Neural cell (in vitro differentiated cells): ENCODE results near the gene MOB3B. TPM values are rescaled to one million over a fixed set of nuclear protein-coding genes. Genes with fewer than 3 reads are reported as not detected.

Experiments used
- H2AFZ ChIP-seq: fragments of 200-600, 300-800 bp; sonication (generic), shearing (Covaris generic); 2 replicates; pipeline ENCODE4 v1.6.0; 2014; ENCODE audit warnings: low read depth, mild to moderate bottlenecking, antibody characterized with exemption, low read length, moderate library complexity
- H3F3A ChIP-seq: fragments of 200-600 bp; shearing (Covaris generic); 2 replicates; pipeline ENCODE4 v1.6.1; 2016; ENCODE audit warnings: mild to moderate bottlenecking, moderate library complexity, mixed read lengths, antibody characterized with exemption, low read length; ENCODE audit not compliant: insufficient read depth, poor library complexity, severe bottlenecking
- H3K27ac ChIP-seq: fragments of 200-600, 300-800 bp; sonication (generic), shearing (Covaris generic); 2 replicates; pipeline ENCODE4 v1.5.1; 2014; ENCODE audit warnings: mild to moderate bottlenecking, low read length, moderate library complexity
- H3K27me3 ChIP-seq: fragments of 300-800, 200-600 bp; sonication (generic), shearing (Covaris generic); 2 replicates; pipeline ENCODE4 v1.6.0; 2014; ENCODE audit warnings: mild to moderate bottlenecking, low read depth, low read length, moderate library complexity; ENCODE audit not compliant: insufficient read depth
- H3K36me3 ChIP-seq: fragments of 300-800, 200-600 bp; sonication (generic), shearing (Covaris generic); 2 replicates; pipeline ENCODE4 v1.5.1; 2014; ENCODE audit warnings: mild to moderate bottlenecking, antibody characterized with exemption, low read length, moderate library complexity; ENCODE audit not compliant: insufficient read depth
- H3K4me2 ChIP-seq: fragments of 300-800, 200-600 bp; sonication (generic), shearing (Covaris generic); 2 replicates; pipeline ENCODE4 v1.6.0; 2014; ENCODE audit warnings: mild to moderate bottlenecking, low read length
- H3K4me3 ChIP-seq: fragments of 300-800, 200-600 bp; sonication (generic), shearing (Covaris generic); 2 replicates; pipeline ENCODE4 v1.5.1; 2014; ENCODE audit warnings: mild to moderate bottlenecking, low read length, moderate library complexity
- H3K79me2 ChIP-seq: fragments of 200-600 bp; shearing (Covaris generic); replicated peaks from 2 replicates; pipeline ENCODE4 v1.6.0; 2014; ENCODE audit warnings: mild to moderate bottlenecking, low read length, moderate library complexity; ENCODE audit not compliant: insufficient read depth
- H3K9ac ChIP-seq: fragments of 300-800, 200-600 bp; sonication (generic), shearing (Covaris generic); 2 replicates; pipeline ENCODE4 v1.6.1; 2016; ENCODE audit warnings: mild to moderate bottlenecking, low read length, mixed read lengths
- H3K9me2 ChIP-seq: fragments of 200-600 bp; shearing (Covaris generic); 2 replicates; pipeline ENCODE4 v1.6.1; 2016; ENCODE audit warnings: mild to moderate bottlenecking, low read length, mixed read lengths; ENCODE audit not compliant: insufficient read depth
- H3K9me3 ChIP-seq: fragments of 200-600, 300-800 bp; sonication (generic), shearing (Covaris generic); 2 replicates; pipeline ENCODE4 v1.6.1; 2016; ENCODE audit warnings: mild to moderate bottlenecking, mixed run types, low read length, moderate library complexity, mixed read lengths
- H4K20me1 ChIP-seq: fragments of 200-600 bp; shearing (Covaris generic); 2 replicates; pipeline ENCODE4 v1.6.1; 2016; ENCODE audit warnings: mild to moderate bottlenecking, mixed run types; ENCODE audit not compliant: insufficient read depth
- CTCF ChIP-seq: fragments of 450-650 bp; IDR thresholded peaks from 2 replicates; pipeline ENCODE4 v1.5.1; 2014; ENCODE audit warnings: antibody characterized with exemption, mild to moderate bottlenecking, moderate library complexity; ENCODE audit not compliant: poor library complexity, severe bottlenecking
- EP300 ChIP-seq: fragments of 450-650 bp; conservative IDR thresholded peaks from 2 replicates; pipeline ENCODE4 v1.6.1; 2014; ENCODE audit warnings: antibody characterized with exemption, mild to moderate bottlenecking, moderate library complexity; ENCODE audit not compliant: poor library complexity, severe bottlenecking
- EZH2 ChIP-seq: fragments of 200-600, 300-800 bp; shearing (Covaris generic), sonication (generic); IDR thresholded peaks from 2 replicates; pipeline ENCODE4 v1.6.1; 2014; ENCODE audit warnings: antibody characterized with exemption, low read length, borderline replicate concordance, mild to moderate bottlenecking; ENCODE audit not compliant: insufficient read depth, poor library complexity, severe bottlenecking
- MXI1 ChIP-seq: fragments of 450-650 bp; conservative IDR thresholded peaks from 2 replicates; pipeline ENCODE4 v1.6.1; 2014; ENCODE audit warnings: antibody characterized with exemption, mild to moderate bottlenecking; ENCODE audit not compliant: poor library complexity, severe bottlenecking
- POLR2AphosphoS5 ChIP-seq: IDR thresholded peaks from 2 replicates; pipeline ENCODE4 v1.6.1; 2012
- RAD21 ChIP-seq: fragments of 450-650 bp; conservative IDR thresholded peaks from 2 replicates; pipeline ENCODE4 v1.6.1; 2014; ENCODE audit warnings: antibody characterized with exemption, mild to moderate bottlenecking, moderate library complexity
- SMC3 ChIP-seq: fragments of 450-650 bp; conservative IDR thresholded peaks from 2 replicates; pipeline ENCODE4 v1.6.1; 2014; ENCODE audit warnings: antibody characterized with exemption, mild to moderate bottlenecking, moderate library complexity; ENCODE audit not compliant: poor library complexity
- TAF1 ChIP-seq: IDR thresholded peaks from 2 replicates; pipeline ENCODE4 v1.6.1; 2012; ENCODE audit warnings: low read depth
- polyA plus RNA-seq: library from polyadenylated mRNA; depleted of rRNA; stranded (reverse); fragments of >200 nt; gene quantifications from 2 replicates; pipeline ENCODE4 v1.2.3, GENCODE V29; 2014
- TF ChIP-seq, protein P1 (sequence below): IDR thresholded peaks from 2 replicates; pipeline ENCODE4 v1.6.1; 2012; ENCODE audit warnings: borderline replicate concordance

Gene MOB3B
- polyA plus RNA-seq, 1 donor from 2014 or later: 1.8 TPM

- Histone ChIP-seq H3F3A (no peaks in the 10 kb centered on the region), H3K9ac (no peak overlapping the region), H3K4me2 (no peak overlapping the region), H2AFZ (no peak overlapping the region), H3K4me3 (no peak overlapping the region), H3K36me3 (no peaks in the 10 kb centered on the region), H3K27me3 (no peaks in the 10 kb centered on the region), H3K9me3 (no peaks in the 10 kb centered on the region), H3K27ac (no peak overlapping the region), H3K79me2 (peaks cover 5% of the 10 kb centered on the region), H4K20me1 (no peaks in the 10 kb centered on the region), H3K9me2 (no peaks in the 10 kb centered on the region)
- TF ChIP-seq EZH2 (no peak), SMC3 (no peak), TAF1 (no peak), MXI1 (no peak), POLR2AphosphoS5 (no peak), RAD21 (no peak), CTCF (no peak), EP300 (no peak)
- TF ChIP-seq, protein P1, sequence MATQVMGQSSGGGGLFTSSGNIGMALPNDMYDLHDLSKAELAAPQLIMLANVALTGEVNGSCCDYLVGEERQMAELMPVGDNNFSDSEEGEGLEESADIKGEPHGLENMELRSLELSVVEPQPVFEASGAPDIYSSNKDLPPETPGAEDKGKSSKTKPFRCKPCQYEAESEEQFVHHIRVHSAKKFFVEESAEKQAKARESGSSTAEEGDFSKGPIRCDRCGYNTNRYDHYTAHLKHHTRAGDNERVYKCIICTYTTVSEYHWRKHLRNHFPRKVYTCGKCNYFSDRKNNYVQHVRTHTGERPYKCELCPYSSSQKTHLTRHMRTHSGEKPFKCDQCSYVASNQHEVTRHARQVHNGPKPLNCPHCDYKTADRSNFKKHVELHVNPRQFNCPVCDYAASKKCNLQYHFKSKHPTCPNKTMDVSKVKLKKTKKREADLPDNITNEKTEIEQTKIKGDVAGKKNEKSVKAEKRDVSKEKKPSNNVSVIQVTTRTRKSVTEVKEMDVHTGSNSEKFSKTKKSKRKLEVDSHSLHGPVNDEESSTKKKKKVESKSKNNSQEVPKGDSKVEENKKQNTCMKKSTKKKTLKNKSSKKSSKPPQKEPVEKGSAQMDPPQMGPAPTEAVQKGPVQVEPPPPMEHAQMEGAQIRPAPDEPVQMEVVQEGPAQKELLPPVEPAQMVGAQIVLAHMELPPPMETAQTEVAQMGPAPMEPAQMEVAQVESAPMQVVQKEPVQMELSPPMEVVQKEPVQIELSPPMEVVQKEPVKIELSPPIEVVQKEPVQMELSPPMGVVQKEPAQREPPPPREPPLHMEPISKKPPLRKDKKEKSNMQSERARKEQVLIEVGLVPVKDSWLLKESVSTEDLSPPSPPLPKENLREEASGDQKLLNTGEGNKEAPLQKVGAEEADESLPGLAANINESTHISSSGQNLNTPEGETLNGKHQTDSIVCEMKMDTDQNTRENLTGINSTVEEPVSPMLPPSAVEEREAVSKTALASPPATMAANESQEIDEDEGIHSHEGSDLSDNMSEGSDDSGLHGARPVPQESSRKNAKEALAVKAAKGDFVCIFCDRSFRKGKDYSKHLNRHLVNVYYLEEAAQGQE: no peak
Observed at GRCh38 chr9:27475057-27475595, 54.5 kb downstream of the MOB3B start.

GRCh38 chr9:27474305-27474704, 55.3 kb downstream of the MOB3B start:
- Histone ChIP-seq H4K20me1 (no peaks in the 10 kb centered on the region), H3K27ac (no peak overlapping the region), H3K9ac (no peak overlapping the region), H3K36me3 (no peaks in the 10 kb centered on the region), H2AFZ (no peak overlapping the region), H3K4me2 (no peak overlapping the region), H3K79me2 (peaks cover 4% of the 10 kb centered on the region), H3K27me3 (no peaks in the 10 kb centered on the region), H3K9me2 (no peaks in the 10 kb centered on the region), H3F3A (no peaks in the 10 kb centered on the region), H3K4me3 (no peak overlapping the region), H3K9me3 (no peaks in the 10 kb centered on the region)
- TF ChIP-seq EZH2 (no peak), MXI1 (no peak), RAD21 (no peak), POLR2AphosphoS5 (no peak), EP300 (no peak), TAF1 (no peak), CTCF (no peak), SMC3 (no peak)
- TF ChIP-seq, protein P1: no peak
